ENCODE measurements around the gene FRMD4B. TPM values are rescaled to one million over a fixed set of nuclear protein-coding genes. Genes with fewer than 3 reads are reported as not detected.

The FRMD4B gene
- total RNA-seq, 4 donors from 2014 or later, result 9.3 to 54.5 (median 27.9) TPM

DNA sequence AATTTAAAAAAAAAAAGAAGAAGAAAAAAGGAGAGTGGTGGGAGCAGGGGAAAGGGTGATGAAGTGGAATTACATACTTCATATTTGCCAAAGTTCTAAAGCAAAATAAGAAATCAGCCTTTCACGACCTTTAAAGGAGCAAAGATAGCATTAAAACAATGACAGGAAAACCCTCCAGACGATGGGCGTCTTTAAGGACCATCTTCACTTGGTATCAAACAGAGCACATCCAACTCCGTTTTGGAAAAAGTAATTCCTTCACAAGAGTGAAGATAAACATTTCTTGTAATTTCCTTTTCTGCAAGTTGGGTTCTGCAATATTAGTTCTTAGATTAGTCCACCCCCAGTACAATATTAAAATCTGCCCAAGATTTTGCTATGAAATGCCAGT, 32.8 kb downstream of the FRMD4B start:
- Histone ChIP-seq H3K27ac (peak overlapping the region in 2 of 4 donors; percentile 6 to 11), H3K4me1 (no peaks in the 10 kb centered on the region), H3K36me3 (no peaks in the 10 kb centered on the region), H3K4me3 (peak overlapping the region in 2 of 4 donors; percentile 17 to 26), H3K9me3 (no peaks in the 10 kb centered on the region), H3K27me3 (no peaks in the 10 kb centered on the region)
- no peak for TF ChIP-seq POLR2A (IDR thresholded peaks at IDR 0.05)
- no peak for TF ChIP-seq CTCF (IDR thresholded peaks at IDR 0.05)
- no peak for DNase-seq

DNA sequence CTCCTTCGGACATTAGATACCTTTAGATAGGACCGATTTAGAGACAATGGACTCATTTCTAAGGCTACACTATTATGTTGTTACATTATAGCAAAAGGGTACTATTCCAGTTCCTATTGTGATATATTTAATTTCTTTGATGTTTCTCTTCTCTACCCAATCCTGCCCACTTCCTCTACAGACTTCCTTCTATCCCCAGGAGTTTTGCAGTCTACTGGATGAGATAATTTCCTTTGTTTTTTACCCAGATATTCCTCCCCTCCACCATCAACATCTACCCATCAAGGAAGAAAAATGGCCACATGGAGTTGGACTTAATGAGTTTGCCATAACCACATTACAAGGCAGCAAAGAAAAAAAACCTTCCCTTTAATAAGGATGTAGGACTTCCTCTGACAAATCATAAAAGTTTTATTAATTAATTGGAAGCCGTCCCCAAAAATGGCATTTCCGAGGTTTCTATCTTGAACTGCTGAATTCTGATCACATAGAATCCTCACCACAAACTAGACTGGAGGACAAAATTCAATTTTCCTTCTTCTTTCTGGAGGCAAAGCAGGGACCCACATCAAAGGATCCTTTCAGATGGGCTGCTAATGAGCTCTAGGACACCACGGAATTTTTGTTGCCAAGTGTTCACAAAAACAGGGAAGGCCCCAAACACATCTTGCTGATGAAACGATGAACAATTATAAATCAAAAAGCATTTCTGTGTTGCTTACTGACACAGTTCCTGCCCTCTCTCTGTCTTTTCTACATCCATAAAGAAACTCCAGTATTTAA, 33.4 kb downstream of the FRMD4B start:
- Histone ChIP-seq H3K27ac (peak overlapping the region in 1 of 4 donors; percentile 6), H3K36me3 (no peaks in the 10 kb centered on the region), H3K27me3 (no peaks in the 10 kb centered on the region), H3K4me3 (peak overlapping the region in 1 of 4 donors; percentile 26), H3K9me3 (no peaks in the 10 kb centered on the region), H3K4me1 (no peaks in the 10 kb centered on the region)
- no peak for DNase-seq
- TF ChIP-seq CTCF (IDR thresholded peaks at IDR 0.05) (no peak), POLR2A (IDR thresholded peaks at IDR 0.05) (no peak)

DNA sequence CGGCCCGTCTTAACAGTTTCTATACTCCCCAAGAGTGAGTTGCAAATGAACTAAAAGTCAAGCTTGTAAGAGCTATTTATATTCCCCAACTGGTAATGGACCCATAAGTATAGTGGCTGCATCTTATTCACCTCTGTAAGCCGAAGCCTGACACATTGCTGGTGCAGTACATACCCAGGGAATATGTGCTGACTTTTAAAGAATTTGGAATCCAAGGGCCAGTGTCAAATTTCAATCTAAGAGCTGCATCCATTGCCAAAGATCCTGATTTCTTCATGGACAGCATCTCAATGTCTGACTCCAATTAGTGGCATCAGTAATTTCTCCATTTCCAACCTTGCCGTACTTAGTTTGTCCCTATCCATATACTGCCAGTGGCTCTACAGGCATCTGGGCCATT, 42.0 kb downstream of the FRMD4B start:
- no peak overlapping the region for H3K4me3 ChIP-seq
- DNase-seq, result no peak
- peaks cover 0 to 11% (median 0%) of the 10 kb centered on the region in 4 donors for H3K4me1 ChIP-seq
- no peaks in the 10 kb centered on the region for H3K36me3 ChIP-seq
- H3K9me3 ChIP-seq, result peaks cover 0 to 4% (median 0%) of the 10 kb centered on the region in 4 donors
- no peak overlapping the region for H3K27ac ChIP-seq
- TF ChIP-seq POLR2A (IDR thresholded peaks at IDR 0.05) (no peak), CTCF (IDR thresholded peaks at IDR 0.05) (no peak)
- H3K27me3 ChIP-seq, result no peaks in the 10 kb centered on the region

GRCh38 chr3:69342074-69342473, 43.8 kb downstream of the FRMD4B start:
- no peaks in the 10 kb centered on the region for H3K27me3 ChIP-seq
- H3K4me3 ChIP-seq, result no peak overlapping the region
- peaks cover 0 to 11% (median 0%) of the 10 kb centered on the region in 4 donors for H3K4me1 ChIP-seq
- H3K27ac ChIP-seq, result no peak overlapping the region
- no peak for DNase-seq
- H3K9me3 ChIP-seq, result peaks cover 0 to 4% (median 0%) of the 10 kb centered on the region in 4 donors
- H3K36me3 ChIP-seq, result no peaks in the 10 kb centered on the region
- TF ChIP-seq CTCF (IDR thresholded peaks at IDR 0.05) (no peak), POLR2A (IDR thresholded peaks at IDR 0.05) (no peak)

GRCh38 chr3:69339760-69340159, 46.1 kb downstream of the FRMD4B start:
- DNase-seq, result no peak
- Histone ChIP-seq H3K27ac (no peak overlapping the region), H3K27me3 (no peaks in the 10 kb centered on the region), H3K36me3 (no peaks in the 10 kb centered on the region), H3K4me1 (peaks cover 0 to 11% (median 0%) of the 10 kb centered on the region in 4 donors), H3K9me3 (no peaks in the 10 kb centered on the region), H3K4me3 (no peak overlapping the region)
- no peak for TF ChIP-seq POLR2A (IDR thresholded peaks at IDR 0.05)
- TF ChIP-seq CTCF (IDR thresholded peaks at IDR 0.05), result no peak
